ENCODE measurements around the gene NEO1.

DNA sequence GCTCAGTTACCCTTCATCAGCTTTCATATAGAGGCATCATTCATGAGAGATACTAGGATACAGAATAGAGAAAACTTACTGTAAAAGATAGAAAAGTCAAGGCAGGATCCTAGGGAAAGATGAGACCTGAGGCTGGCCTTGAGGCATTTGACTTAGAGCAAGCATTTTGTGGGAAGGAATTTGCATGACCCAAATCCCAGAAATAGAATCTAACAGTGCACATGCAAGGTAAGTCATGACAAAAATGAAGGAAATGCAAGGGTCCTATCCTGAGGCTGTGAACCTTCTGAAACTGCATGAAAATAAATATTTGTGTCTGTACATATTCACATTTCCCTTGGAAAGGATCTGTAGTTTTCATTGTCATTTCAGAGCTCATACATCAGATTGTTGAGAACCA lies 194.2 kb downstream of the NEO1 start:
- no peak for TF ChIP-seq REST (IDR thresholded peaks at IDR 0.05; ENCODE audit: insufficient replicate concordance, low read depth)
- TF ChIP-seq POLR2AphosphoS5 (IDR thresholded peaks at IDR 0.05; ENCODE audit: low read depth) = no peak
